Measurements from ENCODE around the gene MTR. TPM values are rescaled to one million over a fixed set of nuclear protein-coding genes. Genes with fewer than 3 reads are reported as not detected.
A peak's percentile ranks its signal among the peaks of the same experiment; 100 is the strongest.

The MTR gene
- total RNA-seq, 6 donors from 2014 or later: 21.0 to 44.0 (median 29.3) TPM

GRCh38 chr1:236830560-236830959 lies 35.5 kb downstream of the MTR start:
- no peaks in the 10 kb centered on the region for H3K4me1 ChIP-seq
- no peaks in the 10 kb centered on the region for H3K27me3 ChIP-seq
- DNase-seq: no peak
- H3K36me3 ChIP-seq: peaks cover 31 to 95% (median 40%) of the 10 kb centered on the region in 4 donors
- H3K4me3 ChIP-seq: no peak overlapping the region
- TF ChIP-seq POLR2A (IDR thresholded peaks at IDR 0.05): no peak
- ATAC-seq (ENCODE audit: low FRiP score in 2 of 2): peak in 1 of 2 donors; percentile 60
- H3K9me3 ChIP-seq: no peaks in the 10 kb centered on the region
- 91 to 93% methylated on average over 6 of the region's 6 CpGs for WGBS, 2 donors
- H3K27ac ChIP-seq: no peak overlapping the region

GRCh38 chr1:236833575-236833974 lies 38.5 kb downstream of the MTR start:
- peaks cover 22 to 96% (median 47%) of the 10 kb centered on the region in 4 donors for H3K36me3 ChIP-seq
- no peaks in the 10 kb centered on the region for H3K4me1 ChIP-seq
- no peaks in the 10 kb centered on the region for H3K27me3 ChIP-seq
- TF ChIP-seq POLR2AphosphoS5 (IDR thresholded peaks at IDR 0.05) (no peak), POLR2A (IDR thresholded peaks at IDR 0.05) (no peak), EP300 (IDR thresholded peaks at IDR 0.05) (no peak)
- TF ChIP-seq, protein P1, sequence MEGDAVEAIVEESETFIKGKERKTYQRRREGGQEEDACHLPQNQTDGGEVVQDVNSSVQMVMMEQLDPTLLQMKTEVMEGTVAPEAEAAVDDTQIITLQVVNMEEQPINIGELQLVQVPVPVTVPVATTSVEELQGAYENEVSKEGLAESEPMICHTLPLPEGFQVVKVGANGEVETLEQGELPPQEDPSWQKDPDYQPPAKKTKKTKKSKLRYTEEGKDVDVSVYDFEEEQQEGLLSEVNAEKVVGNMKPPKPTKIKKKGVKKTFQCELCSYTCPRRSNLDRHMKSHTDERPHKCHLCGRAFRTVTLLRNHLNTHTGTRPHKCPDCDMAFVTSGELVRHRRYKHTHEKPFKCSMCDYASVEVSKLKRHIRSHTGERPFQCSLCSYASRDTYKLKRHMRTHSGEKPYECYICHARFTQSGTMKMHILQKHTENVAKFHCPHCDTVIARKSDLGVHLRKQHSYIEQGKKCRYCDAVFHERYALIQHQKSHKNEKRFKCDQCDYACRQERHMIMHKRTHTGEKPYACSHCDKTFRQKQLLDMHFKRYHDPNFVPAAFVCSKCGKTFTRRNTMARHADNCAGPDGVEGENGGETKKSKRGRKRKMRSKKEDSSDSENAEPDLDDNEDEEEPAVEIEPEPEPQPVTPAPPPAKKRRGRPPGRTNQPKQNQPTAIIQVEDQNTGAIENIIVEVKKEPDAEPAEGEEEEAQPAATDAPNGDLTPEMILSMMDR (IDR thresholded peaks at IDR 0.05): no peak
- 85% methylated on average over 2 of the region's 2 CpGs for WGBS, 2 donors
- H3K27ac ChIP-seq: no peak overlapping the region
- no peak overlapping the region for H3K4me3 ChIP-seq
- ATAC-seq (ENCODE audit: low FRiP score in 2 of 2): no peak
- no peaks in the 10 kb centered on the region for H3K9me3 ChIP-seq
- DNase-seq: no peak

DNA sequence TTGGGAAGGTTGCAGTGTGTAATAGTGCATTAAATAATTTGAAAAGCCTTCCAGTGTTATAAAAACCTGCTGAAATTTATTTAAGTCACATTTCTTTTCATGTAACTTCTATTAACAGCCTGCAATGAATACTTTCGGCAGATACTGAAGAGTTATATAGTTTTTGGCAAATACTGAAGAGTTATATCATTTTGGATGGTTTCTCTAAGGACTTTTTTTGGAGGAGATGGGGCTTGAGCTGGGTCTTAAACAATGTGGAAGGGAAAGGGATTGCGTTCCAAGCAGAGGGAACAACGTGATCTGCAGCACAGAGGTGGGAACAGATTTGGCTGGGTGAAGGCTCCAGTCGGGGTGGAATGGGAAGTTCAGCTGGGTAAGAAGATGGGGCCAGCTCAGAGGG lies 39.8 kb downstream of the MTR start:
- H3K27me3 ChIP-seq: no peaks in the 10 kb centered on the region
- TF ChIP-seq POLR2AphosphoS5 (IDR thresholded peaks at IDR 0.05) (no peak), EP300 (IDR thresholded peaks at IDR 0.05) (no peak)
- no peak for ATAC-seq (ENCODE audit: low FRiP score in 2 of 2)
- no peaks in the 10 kb centered on the region for H3K4me1 ChIP-seq
- H3K9me3 ChIP-seq: no peaks in the 10 kb centered on the region
- DNase-seq: no peak
- H3K27ac ChIP-seq: no peak overlapping the region
- WGBS, 2 donors: 88 to 92% methylated on average over 4 of the region's 4 CpGs
- no peak overlapping the region for H3K4me3 ChIP-seq
- peaks cover 16 to 95% (median 50%) of the 10 kb centered on the region in 4 donors for H3K36me3 ChIP-seq

DNA sequence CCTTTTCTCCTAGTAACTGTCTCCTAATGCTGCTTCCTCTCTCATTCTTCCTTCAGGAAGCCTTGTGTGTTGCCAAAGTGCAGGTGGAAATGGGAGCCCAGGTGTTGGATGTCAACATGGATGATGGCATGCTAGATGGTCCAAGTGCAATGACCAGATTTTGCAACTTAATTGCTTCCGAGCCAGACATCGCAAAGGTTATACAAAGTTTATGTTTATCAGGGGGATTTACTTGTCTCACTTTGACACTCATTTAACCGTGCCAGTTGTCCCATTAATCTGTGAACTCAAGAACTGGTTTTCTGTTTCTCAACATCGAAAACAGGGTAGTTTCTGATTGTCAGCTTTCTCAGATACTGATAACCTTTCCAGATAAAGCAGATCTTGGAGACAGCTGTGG lies 40.4 kb downstream of the MTR start:
- DNase-seq: no peak
- Histone ChIP-seq H3K27ac (no peak overlapping the region), H3K4me1 (no peaks in the 10 kb centered on the region), H3K9me3 (no peaks in the 10 kb centered on the region), H3K36me3 (peaks cover 21 to 96% (median 53%) of the 10 kb centered on the region in 4 donors), H3K4me3 (no peak overlapping the region), H3K27me3 (no peaks in the 10 kb centered on the region)
- TF ChIP-seq, protein P1 (IDR thresholded peaks at IDR 0.05): no peak
- TF ChIP-seq EP300 (IDR thresholded peaks at IDR 0.05) (no peak), POLR2A (IDR thresholded peaks at IDR 0.05) (no peak), POLR2AphosphoS5 (IDR thresholded peaks at IDR 0.05) (no peak)
- no peak for ATAC-seq (ENCODE audit: low FRiP score in 2 of 2)
- WGBS, 2 donors: 86% methylated on average over 4 of the region's 4 CpGs

DNA sequence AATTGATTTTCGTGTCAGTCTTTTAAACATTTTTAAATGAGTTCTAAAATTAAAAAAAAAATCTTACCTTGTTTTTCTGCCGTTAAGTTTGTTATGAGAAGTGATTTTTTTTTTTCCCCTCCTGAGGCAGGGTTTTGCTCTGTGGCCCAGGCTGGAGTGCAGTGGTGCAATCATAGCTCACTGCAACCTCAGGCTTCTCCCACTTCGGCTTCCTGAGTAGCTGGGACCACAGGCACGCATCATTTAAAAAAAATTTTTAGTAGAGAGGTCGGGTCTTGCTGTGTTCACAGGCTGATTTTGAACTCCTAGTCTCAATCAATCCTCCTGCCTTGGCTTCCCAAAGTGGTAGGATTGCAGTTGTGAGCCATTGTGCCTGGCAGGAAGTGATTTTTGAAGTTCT lies 41.1 kb downstream of the MTR start:
- Histone ChIP-seq H3K36me3 (peaks cover 21 to 96% (median 49%) of the 10 kb centered on the region in 4 donors), H3K4me1 (no peaks in the 10 kb centered on the region), H3K27ac (no peak overlapping the region), H3K4me3 (no peak overlapping the region), H3K27me3 (no peaks in the 10 kb centered on the region), H3K9me3 (no peaks in the 10 kb centered on the region)
- no peak for TF ChIP-seq EP300 (IDR thresholded peaks at IDR 0.05)
- TF ChIP-seq, protein P1 (IDR thresholded peaks at IDR 0.05): no peak
- TF ChIP-seq POLR2AphosphoS5 (IDR thresholded peaks at IDR 0.05): no peak
- no peak for TF ChIP-seq POLR2A (IDR thresholded peaks at IDR 0.05)
- ATAC-seq (ENCODE audit: low FRiP score in 2 of 2) (no peak), DNase-seq (no peak)
- WGBS, 2 donors: 63 to 82% methylated on average over 5 of the region's 5 CpGs

DNA sequence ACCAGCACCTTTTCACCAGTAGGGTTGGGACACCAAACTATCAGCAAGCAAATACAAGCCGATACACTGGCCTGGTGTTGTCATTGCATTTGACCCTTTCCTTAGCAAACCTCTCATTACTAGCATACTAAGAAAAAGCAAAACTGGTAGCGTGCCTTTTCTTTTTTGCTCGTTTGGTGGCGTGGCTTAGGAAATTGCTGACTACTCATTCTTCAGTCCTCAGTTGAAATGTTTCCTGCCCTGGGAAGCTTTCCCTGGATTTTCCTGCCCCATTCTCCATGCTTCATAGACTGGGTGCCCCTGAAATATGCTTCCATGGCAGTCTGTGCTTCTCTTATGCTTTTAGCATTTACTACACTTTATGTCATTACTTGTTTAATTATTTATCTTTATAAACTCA lies 42.0 kb downstream of the MTR start:
- H3K27ac ChIP-seq: no peak overlapping the region
- no peaks in the 10 kb centered on the region for H3K9me3 ChIP-seq
- DNase-seq (no peak), ATAC-seq (ENCODE audit: low FRiP score in 2 of 2) (no peak)
- no peaks in the 10 kb centered on the region for H3K27me3 ChIP-seq
- no peak overlapping the region for H3K4me3 ChIP-seq
- peaks cover 12 to 96% (median 47%) of the 10 kb centered on the region in 4 donors for H3K36me3 ChIP-seq
- no peaks in the 10 kb centered on the region for H3K4me1 ChIP-seq
- TF ChIP-seq POLR2A (IDR thresholded peaks at IDR 0.05): no peak
- no peak for TF ChIP-seq EP300 (IDR thresholded peaks at IDR 0.05)
- TF ChIP-seq, protein P1 (IDR thresholded peaks at IDR 0.05): no peak
- no peak for TF ChIP-seq POLR2AphosphoS5 (IDR thresholded peaks at IDR 0.05)
- WGBS, 2 donors: 93 to 99% methylated on average over 4 of the region's 4 CpGs
